HG02884 (cell line): ENCODE measurements around the gene KRTAP10-7.
"Not testable (repeated sequence)": the region's sequence is repeated elsewhere in the genome, so short reads cannot be mapped to it uniquely, and the experiment has no call there.

ENCODE experiments used
- ATAC-seq: cut with Tn5 transposase; IDR thresholded peaks from one replicate; pipeline ENCODE4 v1.9.1; 2021; ENCODE audit warnings: mild to moderate bottlenecking, moderate library complexity; ENCODE audit not compliant: unreplicated experiment

Gene KRTAP10-7

GRCh38 chr21:44609193-44609592 is 8.8 kb downstream of the KRTAP10-7 start:
- no peak for ATAC-seq

DNA sequence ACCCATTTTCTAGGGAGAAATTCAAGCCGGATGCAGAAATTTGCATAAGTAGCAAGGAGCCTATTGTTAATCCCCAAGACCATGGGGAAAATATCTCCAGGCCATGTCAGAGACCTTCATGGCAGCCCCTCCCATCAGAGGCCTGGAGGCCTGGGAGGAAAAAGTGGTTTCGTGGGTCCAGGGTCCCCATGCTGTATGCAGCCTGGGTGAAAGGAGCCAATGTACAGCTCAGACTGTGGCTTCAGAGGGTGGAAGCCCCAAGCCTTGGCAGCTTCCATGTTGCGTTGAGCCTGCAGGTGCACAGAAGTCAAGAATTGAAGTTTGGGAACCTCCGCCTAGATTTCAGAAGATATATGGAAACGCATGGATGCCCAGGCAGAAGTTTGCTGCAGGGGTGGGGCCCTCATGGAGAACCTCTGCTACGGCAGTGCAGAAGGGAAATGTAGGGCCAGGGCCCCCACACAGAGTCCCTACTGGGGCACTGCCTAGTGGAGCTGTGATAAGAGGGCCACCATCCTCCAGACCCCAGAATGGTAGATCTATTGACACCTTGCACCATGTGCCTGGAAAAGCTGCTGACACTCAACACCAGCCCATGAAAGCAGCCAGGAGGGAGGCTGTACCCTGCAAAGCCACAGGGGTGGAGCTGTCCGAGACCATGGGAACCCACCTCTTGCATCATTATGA is 9.9 kb downstream of the KRTAP10-7 start:
- not testable (repeated sequence) for ATAC-seq

DNA sequence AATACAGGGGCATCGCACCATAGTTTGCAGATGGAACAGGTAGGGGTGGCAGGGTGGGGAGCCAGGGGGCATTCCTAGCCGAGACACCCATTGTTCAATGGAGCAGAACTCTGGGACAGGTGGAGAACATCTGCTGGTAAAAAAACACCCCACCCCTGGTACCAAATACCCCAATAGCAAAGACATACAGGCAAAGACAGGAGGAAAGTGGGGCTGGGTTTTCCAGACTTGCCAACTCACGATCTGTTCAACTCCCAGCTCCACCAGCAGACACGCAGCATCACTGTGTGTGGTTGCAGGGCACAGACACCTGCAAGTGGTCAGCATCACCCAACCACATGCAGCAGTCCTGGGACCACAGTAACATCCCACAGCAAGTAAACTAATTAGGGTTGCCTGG is 11.2 kb downstream of the KRTAP10-7 start:
- no peak for ATAC-seq

DNA sequence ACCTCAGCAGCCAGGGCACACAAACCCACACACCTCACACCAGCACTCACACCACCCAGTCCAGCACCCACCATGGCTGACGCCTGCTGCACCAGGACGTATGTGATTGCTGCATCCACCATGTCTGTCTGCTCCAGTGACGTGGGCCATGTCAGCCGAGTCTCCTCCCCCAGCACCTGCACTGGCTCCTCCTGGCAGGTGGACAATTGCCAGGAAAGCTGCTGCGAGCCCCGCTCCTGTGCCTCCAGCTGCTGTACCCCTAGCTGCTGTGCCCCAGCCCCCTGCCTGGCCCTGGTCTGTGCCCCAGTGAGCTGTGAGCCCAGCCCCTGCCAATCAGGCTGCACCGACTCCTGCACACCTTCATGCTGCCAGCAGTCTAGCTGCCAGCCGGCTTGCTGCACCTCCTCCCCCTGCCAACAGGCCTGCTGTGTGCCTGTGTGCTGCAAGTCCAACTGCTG is 11.7 kb downstream of the KRTAP10-7 start, which contains the start of gene KRTAP10-8:
Gene KRTAP10-8, plus strand, starts transcription at position 51 of the 458 bp plus-strand sequence. Its CDS starts 22 bp downstream, at position 73.
- ATAC-seq = no peak

DNA sequence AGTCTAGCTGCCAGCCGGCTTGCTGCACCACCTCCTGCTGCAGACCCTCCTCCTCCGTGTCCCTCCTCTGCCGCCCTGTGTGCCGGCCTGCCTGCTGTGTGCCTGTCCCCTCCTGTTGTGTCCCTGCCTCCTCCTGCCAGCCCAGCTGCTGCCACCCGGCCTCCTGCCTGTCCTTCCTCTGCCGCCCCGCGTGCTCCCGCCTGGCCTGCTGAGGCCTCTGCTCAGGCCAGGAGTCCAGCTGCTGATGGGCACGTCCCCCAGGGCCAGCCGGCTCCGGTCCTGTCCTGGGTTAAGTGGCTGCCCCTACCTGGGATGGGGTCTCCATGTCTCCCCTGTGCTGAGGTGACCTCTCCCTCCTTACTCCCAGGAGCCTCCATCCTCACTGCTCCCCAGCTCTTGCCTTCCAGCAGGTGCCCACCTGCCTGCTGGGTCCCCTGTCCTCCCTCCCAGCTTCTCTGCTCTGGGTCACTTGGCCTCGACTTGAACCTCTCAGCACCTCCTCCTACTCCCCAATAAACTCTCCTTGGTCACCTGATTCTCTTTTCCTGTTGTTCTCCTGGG is 12.4 kb downstream of the KRTAP10-7 start:
- no peak for ATAC-seq

DNA sequence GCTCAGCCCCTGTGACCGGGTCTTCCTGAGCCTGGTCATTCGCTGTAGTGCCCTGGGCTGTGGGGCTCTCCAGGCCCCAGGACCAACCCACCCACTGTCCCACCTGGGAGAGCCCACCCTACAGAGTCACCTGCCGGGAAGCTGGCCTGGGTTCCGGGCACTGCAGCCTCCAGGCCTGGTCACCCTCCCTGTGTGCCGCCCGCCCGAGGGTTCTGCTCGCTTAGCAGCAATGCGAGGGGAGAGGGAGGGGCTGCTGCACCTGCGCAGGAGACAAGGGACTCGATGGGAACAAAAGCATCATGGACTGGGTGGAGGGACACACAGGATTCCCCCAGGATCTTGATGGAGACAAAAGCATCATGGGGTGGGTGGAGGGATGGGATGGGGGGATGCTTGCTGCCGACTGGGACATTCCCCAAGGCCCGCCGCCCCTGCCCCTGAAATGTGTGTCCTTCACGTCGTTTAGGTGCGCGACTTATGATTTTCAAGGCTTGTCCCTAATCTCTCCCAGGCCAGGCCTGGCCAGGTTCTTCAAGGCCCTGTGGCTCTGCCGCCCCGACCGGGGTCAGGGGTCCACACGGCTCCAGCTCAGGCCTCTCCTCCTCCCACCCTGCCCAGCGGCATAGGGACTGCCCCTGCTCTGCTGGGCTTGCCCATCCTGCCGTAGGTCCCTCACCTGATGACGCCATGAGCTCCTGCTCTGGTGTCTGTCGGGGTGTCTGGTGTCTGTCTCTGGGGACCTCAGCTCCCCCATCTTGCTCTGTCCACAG is 13.2 kb downstream of the KRTAP10-7 start:
- no peak for ATAC-seq

- ATAC-seq = no peak
These were observed 13.8 kb downstream of the KRTAP10-7 start for GRCh38 chr21:44614161-44614631.

DNA sequence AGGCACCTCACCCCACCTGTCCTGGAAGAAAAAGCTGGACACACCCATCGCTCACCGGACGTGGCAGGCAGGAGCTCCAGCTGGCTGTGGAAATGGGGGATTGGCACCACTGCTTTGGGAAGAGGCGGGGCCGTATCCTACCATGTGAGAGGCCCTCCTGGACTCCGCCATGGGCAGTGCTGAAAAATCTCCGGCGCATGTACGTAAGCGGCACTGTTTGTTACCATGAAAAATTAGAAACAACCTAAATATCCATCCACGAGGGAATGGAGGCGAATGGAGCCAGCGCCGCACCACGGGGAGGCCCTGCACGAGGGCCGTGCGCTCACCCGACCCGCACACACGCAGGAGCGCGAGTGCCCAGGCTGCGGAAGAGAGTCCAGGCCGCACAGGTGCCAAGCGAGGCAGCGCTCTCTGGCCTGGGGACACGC is 14.6 kb downstream of the KRTAP10-7 start:
- ATAC-seq = no peak

- no peak for ATAC-seq
These were observed 15.1 kb downstream of the KRTAP10-7 start for GRCh38 chr21:44615466-44615865.

DNA sequence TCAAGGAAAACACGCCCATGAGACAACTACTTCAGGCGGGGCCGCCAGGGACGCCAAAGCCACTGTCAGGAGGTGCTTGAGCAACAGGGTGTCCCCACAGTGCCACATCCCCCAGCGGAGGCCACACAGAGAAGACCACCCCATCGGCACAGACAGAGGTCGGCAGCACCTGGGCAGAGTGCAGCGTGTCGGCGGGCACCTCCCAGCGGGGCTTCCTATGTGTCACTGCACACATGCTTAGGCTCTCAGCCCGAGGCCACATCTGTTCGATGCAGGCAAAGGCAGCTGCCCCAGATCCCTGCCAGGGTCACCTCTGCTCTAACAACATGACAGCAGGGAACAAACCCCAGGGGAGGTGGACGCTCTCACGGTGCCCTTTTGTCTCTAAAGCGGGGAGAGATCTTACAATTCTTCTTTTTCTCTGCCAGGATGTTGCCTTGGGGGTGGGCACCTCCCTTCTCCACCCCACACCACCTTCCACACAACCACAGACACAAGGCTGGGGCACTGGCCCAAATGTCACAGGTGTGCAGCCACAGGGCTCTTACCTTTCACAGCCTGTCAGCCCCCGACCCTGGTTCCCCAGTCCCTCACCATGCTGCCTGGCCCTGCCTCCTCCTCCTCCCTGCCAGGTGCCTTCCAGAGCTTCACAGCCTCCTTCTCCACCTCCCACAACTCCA is 15.7 kb downstream of the KRTAP10-7 start:
- no peak for ATAC-seq

DNA sequence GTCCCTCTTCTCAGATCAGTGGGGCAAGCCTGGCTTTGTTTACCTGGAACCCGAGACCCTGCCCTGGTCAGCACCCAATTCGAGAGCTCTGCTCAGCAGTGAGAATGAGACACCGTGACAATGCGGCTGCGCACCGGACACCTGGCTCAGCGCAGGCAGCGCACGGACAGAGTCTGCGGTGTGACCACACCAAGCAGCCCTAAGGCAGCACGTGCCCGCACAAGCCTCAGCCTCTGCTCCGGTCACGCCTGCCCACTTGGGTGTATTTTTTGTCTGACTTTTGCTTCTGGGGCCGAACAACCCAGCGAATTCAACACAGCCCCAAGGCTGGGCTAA is 16.2 kb downstream of the KRTAP10-7 start:
- no peak for ATAC-seq

GRCh38 chr21:44617071-44617501 is 16.7 kb downstream of the KRTAP10-7 start:
- no peak for ATAC-seq

DNA sequence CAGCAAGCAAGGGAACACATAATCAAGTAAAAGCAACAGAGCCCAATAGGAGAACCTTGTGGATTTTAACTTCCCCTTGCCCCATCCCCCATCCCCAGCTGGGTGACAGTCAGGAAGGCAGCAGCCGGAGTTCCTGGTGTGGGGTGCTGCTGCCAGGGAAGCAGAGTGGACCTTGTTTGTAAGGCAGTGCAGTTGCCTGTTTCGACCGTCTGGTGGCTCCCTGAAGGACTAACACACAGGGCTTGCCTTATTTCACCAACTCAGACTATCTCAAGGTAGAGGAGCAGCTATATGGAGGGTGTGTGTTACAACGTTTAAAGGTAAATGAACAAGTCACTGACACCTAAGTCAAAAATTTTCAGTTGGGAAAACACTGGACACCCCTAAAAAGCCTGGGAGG is 18.1 kb downstream of the KRTAP10-7 start:
- ATAC-seq = no peak

DNA sequence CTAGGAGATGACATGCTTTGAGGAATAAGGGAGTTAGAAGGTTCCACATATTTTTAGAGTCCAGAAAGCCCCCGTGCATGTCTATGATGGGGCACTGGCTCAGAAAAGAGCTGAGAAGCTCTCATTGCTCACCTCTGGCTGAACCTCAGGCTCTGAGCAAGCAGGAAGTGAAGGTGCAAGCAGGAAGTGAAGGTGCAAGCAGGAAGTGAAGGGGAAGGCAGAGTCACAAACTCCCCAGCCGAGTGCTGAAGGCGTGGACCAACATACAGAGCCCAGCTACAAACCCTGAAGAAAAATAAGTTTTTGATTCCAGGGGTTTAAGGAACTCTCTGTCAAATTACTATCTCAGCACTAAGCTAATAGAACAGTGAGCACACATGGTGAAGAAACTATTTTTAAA is 18.5 kb downstream of the KRTAP10-7 start:
- ATAC-seq = no peak

DNA sequence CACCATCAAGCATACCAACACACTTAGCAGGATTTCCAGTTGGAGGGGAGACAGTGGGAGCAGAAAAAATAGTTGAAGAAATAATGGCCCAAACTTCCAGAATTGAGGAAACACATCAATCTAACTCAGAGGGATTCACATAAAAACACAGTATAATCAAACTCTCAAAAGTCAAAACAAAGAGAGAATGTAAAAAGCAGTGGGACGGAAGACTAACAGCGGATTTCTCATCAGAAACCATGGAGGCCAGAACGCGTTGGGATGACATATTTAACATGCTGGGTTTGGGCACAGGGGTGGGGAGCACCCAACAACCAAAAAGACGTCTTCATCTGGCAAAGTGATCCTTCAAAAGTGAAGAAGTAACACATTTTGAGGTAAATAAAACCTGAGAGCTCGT is 19.5 kb downstream of the KRTAP10-7 start:
- ATAC-seq = no peak

DNA sequence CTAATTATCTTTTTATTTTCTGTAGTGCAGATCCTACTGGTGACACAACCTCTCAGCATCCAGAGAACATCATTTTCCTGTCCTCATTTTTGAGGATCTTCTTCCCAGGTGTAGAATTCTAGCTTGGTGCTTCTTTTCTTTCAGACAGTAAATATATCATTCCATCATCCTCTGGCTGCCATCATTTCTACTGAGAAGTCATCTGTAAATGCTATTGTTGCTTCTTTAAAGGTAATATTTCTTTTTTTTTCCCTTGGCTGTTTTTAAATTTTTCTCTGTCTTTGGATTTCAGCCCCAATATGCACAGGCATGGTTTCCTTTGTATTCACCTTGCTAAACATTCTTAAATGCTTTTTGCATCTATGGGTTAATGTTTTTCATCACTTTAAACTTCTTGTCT is 23.2 kb downstream of the KRTAP10-7 start:
- no peak for ATAC-seq

DNA sequence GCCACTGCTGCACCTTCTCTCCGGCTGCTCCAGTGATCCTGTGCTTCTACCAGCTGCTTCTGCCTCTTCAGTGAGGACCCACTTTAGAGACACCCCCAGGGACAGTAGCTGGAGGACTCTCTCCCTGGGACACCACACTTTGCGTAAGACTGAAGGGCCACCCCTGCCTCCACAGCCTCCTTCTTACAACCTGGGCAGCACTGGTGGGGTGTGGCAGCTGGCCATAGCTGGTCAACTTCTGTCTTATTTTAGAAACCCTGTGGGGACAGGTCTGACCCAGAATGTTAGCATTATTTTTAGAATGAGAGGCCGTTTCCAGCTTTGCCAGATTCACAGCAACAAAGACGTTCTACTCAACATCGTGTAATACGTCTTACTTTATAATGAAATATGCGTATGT is 25.4 kb downstream of the KRTAP10-7 start:
- no peak for ATAC-seq

GRCh38 chr21:44626262-44626661 is 25.9 kb downstream of the KRTAP10-7 start:
- ATAC-seq = no peak

GRCh38 chr21:44626673-44627143 is 26.3 kb downstream of the KRTAP10-7 start, which contains the start of gene KRTAP10-9:
Gene KRTAP10-9 (plus strand): TSS chr21:44627093. CDS start chr21:44627172, 79 bp downstream.
- no peak for ATAC-seq

DNA sequence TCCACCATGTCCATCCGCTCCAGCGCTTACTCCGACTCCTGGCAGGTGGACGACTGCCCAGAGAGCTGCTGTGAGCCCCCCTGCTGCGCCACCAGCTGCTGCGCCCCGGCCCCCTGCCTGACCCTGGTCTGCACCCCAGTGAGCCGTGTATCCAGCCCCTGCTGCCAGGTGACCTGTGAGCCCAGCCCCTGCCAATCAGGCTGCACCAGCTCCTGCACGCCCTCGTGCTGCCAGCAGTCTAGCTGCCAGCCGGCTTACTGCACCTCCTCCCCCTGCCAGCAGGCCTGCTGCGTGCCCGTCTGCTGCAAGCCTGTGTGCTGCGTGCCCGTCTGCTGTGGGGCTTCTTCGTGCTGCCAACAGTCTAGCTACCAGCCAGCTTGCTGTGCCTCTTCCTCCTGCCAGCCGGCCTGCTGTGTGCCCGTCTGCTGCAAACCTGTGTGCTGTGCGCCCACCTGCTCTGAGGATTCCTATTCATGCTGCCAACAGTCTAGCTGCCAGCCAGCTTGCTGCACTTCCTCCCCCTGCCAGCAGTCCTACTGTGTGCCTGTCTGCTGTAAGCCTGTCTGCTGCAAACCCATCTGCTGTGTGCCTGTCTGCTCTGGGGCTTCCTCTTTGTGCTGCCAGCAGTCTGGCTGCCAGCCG is 26.9 kb downstream of the KRTAP10-7 start:
- not testable (repeated sequence) for ATAC-seq
